Skeletal muscle satellite cell (primary cell): Measurements from ENCODE around the gene KRTAP4-12.
"Not testable (repeated sequence)": the region's sequence is repeated elsewhere in the genome, so short reads cannot be mapped to it uniquely, and the experiment has no call there.

Experiments
- H3K27me3 ChIP-seq: 2 replicates; pipeline ENCODE4 v1.7.0; 2013; ENCODE audit warnings: low read length; ENCODE audit not compliant: control insufficient read depth, insufficient read depth
- H3K36me3 ChIP-seq: 2 replicates; pipeline ENCODE4 v1.7.0; 2013; ENCODE audit warnings: mild to moderate bottlenecking, control low read depth, low read length; ENCODE audit not compliant: insufficient read depth
- H3K4me1 ChIP-seq: 2 replicates; pipeline ENCODE4 v1.7.0; 2013; ENCODE audit warnings: low read length; ENCODE audit not compliant: control insufficient read depth, insufficient read depth
- H3K4me2 ChIP-seq: 2 replicates; pipeline ENCODE4 v1.7.0; 2013; ENCODE audit warnings: mild to moderate bottlenecking, low read length
- H3K4me3 ChIP-seq: 2 replicates; pipeline ENCODE4 v1.7.0; 2013; ENCODE audit warnings: low read length
- H3K9ac ChIP-seq: 2 replicates; pipeline ENCODE4 v1.7.0; 2013; ENCODE audit warnings: mild to moderate bottlenecking, low read depth, low read length, moderate library complexity
- H3K9me3 ChIP-seq: replicated peaks from 2 replicates; pipeline ENCODE4 v1.7.0; 2013; ENCODE audit warnings: mild to moderate bottlenecking, control low read depth, low read length

KRTAP4-12 gene

GRCh38 chr17:41104386-41105038 is 19.5 kb downstream of the KRTAP4-12 start:
- not testable (repeated sequence) for H3K27me3 ChIP-seq, H3K4me3 ChIP-seq, H3K9me3 ChIP-seq, H3K36me3 ChIP-seq
- Histone ChIP-seq H3K4me2 (peak overlapping the region; percentile 39), H3K9ac (peak overlapping the region; percentile 44), H3K4me1 (peaks cover 26% of the 10 kb centered on the region)

- Histone ChIP-seq H3K9me3 (no peaks in the 10 kb centered on the region), H3K4me3 (no peak overlapping the region), H3K4me2 (no peak overlapping the region), H3K36me3 (no peaks in the 10 kb centered on the region), H3K9ac (peak overlapping the region; percentile 21), H3K27me3 (no peaks in the 10 kb centered on the region), H3K4me1 (peaks cover 30% of the 10 kb centered on the region)
Measured at GRCh38 chr17:41103896-41104295, 20.1 kb downstream of the KRTAP4-12 start.

- H3K9me3 ChIP-seq = no peaks in the 10 kb centered on the region
- H3K4me2 ChIP-seq = no peak within 1 kb of the TSS
- H3K36me3 ChIP-seq = no peaks in the 10 kb centered on the region
- no peak within 1 kb of the TSS for H3K4me3 ChIP-seq
- H3K9ac ChIP-seq = no peak within 1 kb of the TSS
- peaks cover 34% of the 10 kb centered on the region for H3K4me1 ChIP-seq
- no peaks in the 10 kb centered on the region for H3K27me3 ChIP-seq
Measured at GRCh38 chr17:41101586-41102259, 22.3 kb downstream of the KRTAP4-12 start, which contains the start of gene KRTAP4-16. KRTAP4-16 (minus strand) TSS chr17:41102209; CDS start chr17:41102209, 0 bp downstream.

- H3K27me3 ChIP-seq, H3K4me2 ChIP-seq, H3K9me3 ChIP-seq, H3K9ac ChIP-seq, H3K36me3 ChIP-seq, H3K4me3 ChIP-seq: not testable (repeated sequence)
- H3K4me1 ChIP-seq = peaks cover 28% of the 10 kb centered on the region
Measured at GRCh38 chr17:41099682-41100480, 24.1 kb downstream of the KRTAP4-12 start.

- H3K4me1 ChIP-seq = peaks cover 16% of the 10 kb centered on the region
- no peak overlapping the region for H3K9ac ChIP-seq
- no peaks in the 10 kb centered on the region for H3K27me3 ChIP-seq
- no peaks in the 10 kb centered on the region for H3K36me3 ChIP-seq
- H3K4me3 ChIP-seq = no peak overlapping the region
- no peaks in the 10 kb centered on the region for H3K9me3 ChIP-seq
- H3K4me2 ChIP-seq = no peak overlapping the region
Measured at GRCh38 chr17:41098481-41098880, 25.5 kb downstream of the KRTAP4-12 start.

- Histone ChIP-seq H3K27me3 (no peaks in the 10 kb centered on the region), H3K9me3 (no peaks in the 10 kb centered on the region), H3K4me2 (no peak within 1 kb of the TSS), H3K4me3 (no peak within 1 kb of the TSS), H3K9ac (no peak within 1 kb of the TSS), H3K4me1 (peaks cover 16% of the 10 kb centered on the region), H3K36me3 (no peaks in the 10 kb centered on the region)
Measured at GRCh38 chr17:41098042-41098441, 25.9 kb downstream of the KRTAP4-12 start, which contains the start of gene KRTAP4-8. KRTAP4-8 (minus strand) TSS chr17:41098142; CDS start chr17:41098084, 58 bp downstream.

GRCh38 chr17:41096055-41096454 is 27.9 kb downstream of the KRTAP4-12 start:
- Histone ChIP-seq H3K4me2 (no peak overlapping the region), H3K36me3 (no peaks in the 10 kb centered on the region), H3K27me3 (no peaks in the 10 kb centered on the region), H3K9me3 (no peaks in the 10 kb centered on the region), H3K4me1 (peaks cover 16% of the 10 kb centered on the region), H3K4me3 (no peak overlapping the region), H3K9ac (no peak overlapping the region)

GRCh38 chr17:41088760-41089352 is 35.1 kb downstream of the KRTAP4-12 start:
- not testable (repeated sequence) for H3K27me3 ChIP-seq, H3K9me3 ChIP-seq, H3K9ac ChIP-seq, H3K4me2 ChIP-seq, H3K36me3 ChIP-seq, H3K4me3 ChIP-seq, H3K4me1 ChIP-seq

GRCh38 chr17:41084100-41084856 is 39.7 kb downstream of the KRTAP4-12 start, which contains the start of gene KRTAP4-7:
KRTAP4-7 (plus strand) TSS chr17:41084150; CDS start chr17:41084207, 57 bp downstream.
- H3K9me3 ChIP-seq, H3K4me3 ChIP-seq, H3K36me3 ChIP-seq, H3K9ac ChIP-seq, H3K27me3 ChIP-seq: not testable (repeated sequence)
- H3K4me1 ChIP-seq = peaks cover 20% of the 10 kb centered on the region
- H3K4me2 ChIP-seq = peak within 1 kb of the TSS; percentile 21

GRCh38 chr17:41083427-41083826 is 40.6 kb downstream of the KRTAP4-12 start:
- not testable (repeated sequence) for H3K9me3 ChIP-seq, H3K4me3 ChIP-seq, H3K9ac ChIP-seq, H3K27me3 ChIP-seq, H3K36me3 ChIP-seq
- H3K4me1 ChIP-seq = peaks cover 20% of the 10 kb centered on the region
- peak overlapping the region; percentile 17 for H3K4me2 ChIP-seq
